Measurements from ENCODE around the gene AARS1.
"Not testable (repeated sequence)": the region's sequence is repeated elsewhere in the genome, so short reads cannot be mapped to it uniquely, and the experiment has no call there.

Gene AARS1

DNA sequence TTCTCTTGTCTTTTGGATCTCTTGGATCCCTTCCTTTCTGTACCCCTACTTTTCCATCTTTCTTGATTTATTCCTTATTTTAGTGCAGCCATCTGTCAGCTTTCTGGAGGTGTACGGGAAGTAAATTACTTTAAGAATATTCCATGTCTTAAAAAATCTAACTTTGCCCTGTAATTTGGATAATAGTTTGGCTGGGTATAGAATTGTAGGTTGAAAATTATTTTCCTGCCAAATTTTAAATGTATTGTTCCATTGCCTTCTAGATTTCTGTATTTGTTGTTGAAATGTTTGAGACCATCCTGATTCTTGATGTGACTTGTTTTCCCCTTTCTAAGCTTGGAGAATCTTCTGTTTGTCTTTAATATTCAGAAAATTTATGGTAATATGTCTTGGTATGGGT, 11.8 kb upstream of the AARS1 start:
- DNase-seq (ENCODE audit: insufficient read length) (no peak), FAIRE-seq (no peak)
- no peak for TF ChIP-seq POLR2AphosphoS5 (IDR thresholded peaks at IDR 0.05; ENCODE audit: low read depth, low read length)
- TF ChIP-seq TAF1 (IDR thresholded peaks at IDR 0.05; ENCODE audit: borderline replicate concordance, low read depth, low read length): no peak
- TF ChIP-seq POLR2A (IDR thresholded peaks at IDR 0.05; ENCODE audit: low read depth, low read length): no peak

GRCh38 chr16:70298988-70299938, 10.0 kb upstream of the AARS1 start, which contains the start of gene DDX19B:
TSS of gene DDX19B (plus strand) at chr16:70299186. CDS start at chr16:70299298, 112 bp downstream.
- TF ChIP-seq POLR2AphosphoS5 (IDR thresholded peaks at IDR 0.05; ENCODE audit: low read depth, low read length) (peak; percentile 94), POLR2A (IDR thresholded peaks at IDR 0.05; ENCODE audit: low read depth, low read length) (peak; percentile 94), TAF1 (IDR thresholded peaks at IDR 0.05; ENCODE audit: borderline replicate concordance, low read depth, low read length) (peak; percentile 69; the same call in 1 of the 2 replicates)
- DNase-seq (ENCODE audit: insufficient read length): peak; percentile 59
- peak; percentile 92 for FAIRE-seq

DNA sequence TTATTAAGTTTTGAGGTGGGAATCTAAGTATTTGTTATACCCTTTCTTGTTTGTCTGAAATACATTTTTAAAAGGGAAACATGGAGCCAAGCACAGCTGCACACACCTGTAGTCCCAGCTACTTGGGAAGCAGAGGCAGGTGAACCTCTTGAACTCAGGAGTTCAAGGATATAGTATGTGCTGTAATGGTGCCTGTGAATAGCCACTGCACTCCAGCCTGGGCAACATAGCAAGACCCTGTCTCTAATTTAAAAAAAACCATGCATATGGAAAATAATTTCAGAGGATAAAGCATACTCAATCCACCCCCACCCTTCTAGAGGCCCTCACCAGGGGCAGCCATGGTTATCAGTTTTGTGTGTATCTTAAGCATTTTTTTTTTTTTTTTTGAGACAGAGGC, 6.3 kb upstream of the AARS1 start:
- FAIRE-seq: no peak
- TF ChIP-seq TAF1 (IDR thresholded peaks at IDR 0.05; ENCODE audit: borderline replicate concordance, low read depth, low read length): no peak
- no peak for TF ChIP-seq POLR2A (IDR thresholded peaks at IDR 0.05; ENCODE audit: low read depth, low read length)
- no peak for TF ChIP-seq POLR2AphosphoS5 (IDR thresholded peaks at IDR 0.05; ENCODE audit: low read depth, low read length)
- DNase-seq (ENCODE audit: insufficient read length): no peak

DNA sequence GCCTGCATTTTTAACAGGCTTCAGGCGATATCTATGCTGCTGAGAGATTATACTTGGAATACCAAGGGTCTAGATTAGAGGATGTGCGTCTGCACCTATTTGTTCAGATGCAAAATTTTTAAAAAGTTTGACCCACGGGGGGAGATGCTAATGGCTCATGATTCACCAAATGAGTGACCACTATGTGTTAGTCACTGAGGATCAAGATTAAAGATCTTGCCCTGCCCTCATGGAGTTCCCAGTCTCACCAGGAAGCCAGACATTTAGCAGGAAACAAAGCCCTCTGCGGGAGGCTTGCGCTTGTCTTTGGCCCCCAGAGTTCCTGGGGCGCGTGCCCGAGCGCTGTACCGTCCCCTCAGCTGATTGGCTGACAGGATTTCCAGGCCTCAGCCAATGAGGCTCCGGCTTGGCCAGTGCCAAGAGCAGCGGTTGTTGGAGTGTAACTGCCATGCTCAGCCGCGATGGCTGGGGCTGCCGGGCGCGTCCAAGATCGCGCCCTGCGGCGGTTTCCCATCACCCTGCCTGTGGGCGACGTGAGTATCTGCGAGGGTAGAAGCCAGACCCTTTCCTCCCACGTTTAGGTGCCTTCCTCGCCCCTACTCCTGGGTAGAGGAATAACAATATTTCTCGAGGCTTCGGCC, 5.2 kb upstream of the AARS1 start:
- FAIRE-seq (no peak), DNase-seq (ENCODE audit: insufficient read length) (no peak)
- TF ChIP-seq TAF1 (IDR thresholded peaks at IDR 0.05; ENCODE audit: borderline replicate concordance, low read depth, low read length) (no peak), POLR2A (IDR thresholded peaks at IDR 0.05; ENCODE audit: low read depth, low read length) (no peak), POLR2AphosphoS5 (IDR thresholded peaks at IDR 0.05; ENCODE audit: low read depth, low read length) (no peak)

DNA sequence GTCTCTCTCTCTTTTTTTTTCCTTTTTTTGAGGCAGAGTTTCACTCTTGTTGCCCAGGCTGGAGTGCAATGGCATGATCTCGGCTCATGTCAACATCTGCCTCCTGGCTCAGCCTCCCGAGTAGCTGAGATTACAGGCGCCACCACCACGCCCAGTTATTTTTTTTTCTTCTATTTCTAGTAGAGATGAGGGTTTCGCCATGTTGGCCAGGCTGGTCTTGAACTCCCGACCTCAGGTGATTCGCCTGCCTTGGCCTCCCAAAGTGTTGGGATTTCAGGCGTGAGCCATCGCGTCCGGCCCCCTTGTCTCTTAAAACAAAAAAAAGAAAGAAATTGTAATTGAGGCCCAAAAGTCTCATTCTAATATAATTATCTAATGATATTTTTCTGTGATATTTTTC, 2.8 kb upstream of the AARS1 start:
- DNase-seq (ENCODE audit: insufficient read length); FAIRE-seq: not testable (repeated sequence)

DNA sequence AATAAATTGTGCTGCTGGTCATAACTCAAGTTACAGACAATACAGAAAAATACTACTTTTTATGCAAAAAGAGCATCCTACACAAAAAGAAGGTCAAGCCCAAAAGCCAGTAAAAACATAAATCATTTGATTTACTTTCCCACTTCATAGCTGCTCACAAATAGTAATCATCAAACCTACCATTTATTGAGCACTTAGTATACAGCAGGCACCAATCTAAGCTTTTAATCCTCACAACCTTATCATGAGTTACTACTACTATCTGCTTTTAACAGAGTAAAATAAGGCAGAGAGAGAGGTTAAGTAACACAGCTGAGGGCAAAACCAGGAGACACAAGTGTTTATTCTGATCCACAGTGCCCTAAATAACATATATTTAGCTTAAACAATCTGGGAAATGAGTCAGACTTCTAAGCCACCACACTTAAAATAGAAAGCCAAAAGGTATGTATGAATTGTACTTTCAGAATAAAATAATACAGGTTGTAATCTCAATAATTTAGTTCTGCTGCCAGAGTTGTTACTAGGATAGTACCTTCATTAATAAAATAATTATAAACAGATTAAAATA, 1.7 kb upstream of the AARS1 start:
- DNase-seq (ENCODE audit: insufficient read length) (no peak), FAIRE-seq (no peak)
- TF ChIP-seq POLR2A (IDR thresholded peaks at IDR 0.05; ENCODE audit: low read depth, low read length) (no peak), POLR2AphosphoS5 (IDR thresholded peaks at IDR 0.05; ENCODE audit: low read depth, low read length) (no peak), TAF1 (IDR thresholded peaks at IDR 0.05; ENCODE audit: borderline replicate concordance, low read depth, low read length) (no peak)

DNA sequence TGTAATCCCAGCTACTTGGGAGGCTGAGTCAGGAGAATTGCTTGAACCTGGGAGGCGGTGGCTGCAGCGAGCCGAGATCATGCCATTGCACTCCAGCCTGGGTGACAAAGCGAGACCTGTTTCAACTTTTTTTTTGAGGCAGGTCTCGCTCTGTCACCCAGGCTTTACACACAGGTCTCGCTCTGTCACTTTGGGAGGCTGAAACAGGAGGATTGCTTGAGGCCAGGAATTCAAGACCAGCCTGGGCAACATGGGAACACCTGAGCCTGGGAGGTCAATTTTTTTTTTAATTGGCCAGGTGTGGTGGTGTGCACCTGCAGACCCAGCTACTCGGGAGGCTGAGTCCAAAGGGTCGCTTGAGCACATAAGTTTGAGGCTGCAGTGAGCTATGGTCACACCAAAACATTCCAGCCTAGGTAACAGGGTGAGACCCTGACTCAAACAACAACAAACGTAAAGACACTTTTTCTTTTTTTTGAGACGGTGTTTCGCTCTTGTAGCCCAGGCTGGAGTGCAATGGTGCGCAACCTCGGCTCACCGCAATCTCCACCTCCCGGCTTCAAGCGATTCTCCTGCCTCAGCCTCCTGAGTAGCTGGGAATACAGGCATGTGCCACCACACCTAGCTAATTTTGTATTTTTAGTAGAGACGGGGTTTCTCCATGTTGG, 1.9 kb downstream of the AARS1 start:
- FAIRE-seq; DNase-seq (ENCODE audit: insufficient read length): not testable (repeated sequence)

- TF ChIP-seq TAF1 (IDR thresholded peaks at IDR 0.05; ENCODE audit: borderline replicate concordance, low read depth, low read length) (no peak), POLR2A (IDR thresholded peaks at IDR 0.05; ENCODE audit: low read depth, low read length) (no peak), POLR2AphosphoS5 (IDR thresholded peaks at IDR 0.05; ENCODE audit: low read depth, low read length) (no peak)
- no peak for FAIRE-seq
Measured at GRCh38 chr16:70276392-70276791, 12.9 kb downstream of the AARS1 start.

GRCh38 chr16:70271696-70272095, 17.6 kb downstream of the AARS1 start:
- DNase-seq (ENCODE audit: insufficient read length) (no peak), FAIRE-seq (no peak)
- TF ChIP-seq POLR2A (IDR thresholded peaks at IDR 0.05; ENCODE audit: low read depth, low read length) (no peak), POLR2AphosphoS5 (IDR thresholded peaks at IDR 0.05; ENCODE audit: low read depth, low read length) (no peak), TAF1 (IDR thresholded peaks at IDR 0.05; ENCODE audit: borderline replicate concordance, low read depth, low read length) (no peak)

More at GRCh38 chr16:70276392-70276791, 12.9 kb downstream of the AARS1 start:
- DNase-seq (ENCODE audit: insufficient read length): no peak

DNA sequence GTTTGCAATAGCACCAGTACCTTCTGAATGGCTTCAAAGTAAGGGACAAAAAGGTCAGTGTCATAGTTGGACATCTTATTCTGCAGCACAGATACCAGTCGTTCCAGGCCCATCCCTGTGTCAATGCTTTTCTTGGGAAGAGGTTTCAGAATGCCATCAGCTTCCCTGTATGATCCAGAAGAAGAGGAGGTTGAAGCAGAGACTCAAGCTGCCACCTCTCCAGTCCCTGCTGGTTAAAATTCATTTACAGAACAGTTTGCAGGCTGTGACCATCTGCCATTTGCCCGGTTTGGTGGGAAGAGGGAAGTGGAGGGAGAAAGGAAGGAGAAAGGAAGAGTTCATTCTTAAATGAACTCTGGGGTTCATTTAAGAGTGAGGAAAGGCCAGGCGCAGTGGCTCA, 19.1 kb downstream of the AARS1 start:
- DNase-seq (ENCODE audit: insufficient read length) (no peak), FAIRE-seq (no peak)
- no peak for TF ChIP-seq POLR2A (IDR thresholded peaks at IDR 0.05; ENCODE audit: low read depth, low read length)
- no peak for TF ChIP-seq TAF1 (IDR thresholded peaks at IDR 0.05; ENCODE audit: borderline replicate concordance, low read depth, low read length)
- TF ChIP-seq POLR2AphosphoS5 (IDR thresholded peaks at IDR 0.05; ENCODE audit: low read depth, low read length): no peak

- FAIRE-seq: no peak
- DNase-seq (ENCODE audit: insufficient read length): no peak
- TF ChIP-seq TAF1 (IDR thresholded peaks at IDR 0.05; ENCODE audit: borderline replicate concordance, low read depth, low read length) (no peak), POLR2AphosphoS5 (IDR thresholded peaks at IDR 0.05; ENCODE audit: low read depth, low read length) (no peak), POLR2A (IDR thresholded peaks at IDR 0.05; ENCODE audit: low read depth, low read length) (no peak)
Measured at GRCh38 chr16:70269471-70269870, 19.8 kb downstream of the AARS1 start.

DNA sequence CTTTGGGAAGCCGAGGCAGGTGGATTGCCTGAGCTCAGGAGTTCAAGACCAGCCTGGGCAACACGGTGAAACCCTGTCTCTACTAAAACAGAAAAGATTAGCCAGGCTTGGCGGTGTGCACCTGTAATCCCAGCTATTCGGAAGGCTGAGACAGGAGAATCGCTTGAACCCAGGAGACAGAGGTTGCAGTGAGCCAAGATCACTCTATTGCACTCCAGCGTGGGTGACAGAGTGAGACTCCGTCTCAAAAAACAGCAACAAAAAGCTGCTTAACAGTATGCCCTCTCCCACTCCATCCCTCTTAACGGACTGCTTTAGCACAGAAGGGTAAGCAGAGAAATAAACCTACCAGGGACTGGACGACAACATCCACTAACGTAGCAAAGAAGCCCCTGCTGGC, 21.4 kb downstream of the AARS1 start:
- not testable (repeated sequence) for FAIRE-seq; DNase-seq (ENCODE audit: insufficient read length)
